Measurements from ENCODE around the gene SCN5A.

Gene SCN5A

GRCh38 chr3:38647217-38647970, 2.1 kb downstream of the SCN5A start:
- DNase-seq (ENCODE audit: low read depth) = no peak

GRCh38 chr3:38646630-38647029, 2.9 kb downstream of the SCN5A start:
- no peak for DNase-seq (ENCODE audit: low read depth)

- DNase-seq (ENCODE audit: low read depth) = no peak
Measured at GRCh38 chr3:38646062-38646461, 3.4 kb downstream of the SCN5A start.

GRCh38 chr3:38645601-38646000, 3.9 kb downstream of the SCN5A start:
- no peak for DNase-seq (ENCODE audit: low read depth)

GRCh38 chr3:38645076-38645475, 4.4 kb downstream of the SCN5A start:
- no peak for DNase-seq (ENCODE audit: low read depth)

GRCh38 chr3:38644662-38645053, 4.8 kb downstream of the SCN5A start:
- DNase-seq (ENCODE audit: low read depth) = no peak

- DNase-seq (ENCODE audit: low read depth) = no peak
Measured at GRCh38 chr3:38644016-38644661, 5.3 kb downstream of the SCN5A start.

GRCh38 chr3:38643592-38643991, 5.9 kb downstream of the SCN5A start:
- DNase-seq (ENCODE audit: low read depth) = no peak

GRCh38 chr3:38643090-38643489, 6.4 kb downstream of the SCN5A start:
- no peak for DNase-seq (ENCODE audit: low read depth)

- DNase-seq (ENCODE audit: low read depth) = no peak
Measured at GRCh38 chr3:38641461-38642110, 7.9 kb downstream of the SCN5A start.

GRCh38 chr3:38640661-38641452, 8.6 kb downstream of the SCN5A start:
- no peak for DNase-seq (ENCODE audit: low read depth)

- no peak for DNase-seq (ENCODE audit: low read depth)
Measured at GRCh38 chr3:38638354-38638753, 11.1 kb downstream of the SCN5A start.

GRCh38 chr3:38637906-38638305, 11.6 kb downstream of the SCN5A start:
- DNase-seq (ENCODE audit: low read depth) = no peak

- DNase-seq (ENCODE audit: low read depth) = no peak
Measured at GRCh38 chr3:38636881-38637280, 12.6 kb downstream of the SCN5A start.

GRCh38 chr3:38636464-38636863, 13.0 kb downstream of the SCN5A start:
- no peak for DNase-seq (ENCODE audit: low read depth)

- DNase-seq (ENCODE audit: low read depth) = no peak
Measured at GRCh38 chr3:38634111-38634510, 15.4 kb downstream of the SCN5A start.

GRCh38 chr3:38632989-38633388, 16.5 kb downstream of the SCN5A start:
- DNase-seq (ENCODE audit: low read depth) = no peak

GRCh38 chr3:38630606-38631005, 18.9 kb downstream of the SCN5A start:
- DNase-seq (ENCODE audit: low read depth) = no peak

GRCh38 chr3:38630070-38630469, 19.4 kb downstream of the SCN5A start:
- no peak for DNase-seq (ENCODE audit: low read depth)

GRCh38 chr3:38628835-38629234, 20.7 kb downstream of the SCN5A start:
- no peak for DNase-seq (ENCODE audit: low read depth)

GRCh38 chr3:38627956-38628355, 21.5 kb downstream of the SCN5A start:
- no peak for DNase-seq (ENCODE audit: low read depth)

GRCh38 chr3:38626171-38626570, 23.3 kb downstream of the SCN5A start:
- DNase-seq (ENCODE audit: low read depth) = no peak

- DNase-seq (ENCODE audit: low read depth) = no peak
Measured at GRCh38 chr3:38623539-38623938, 25.9 kb downstream of the SCN5A start.

Data from stromal cell of bone marrow (primary cell).